ENCODE results near the gene ZBTB44. TPM values are rescaled to one million over a fixed set of nuclear protein-coding genes. Genes with fewer than 3 reads are reported as not detected.

Gene ZBTB44
- total RNA-seq, 4 donors from 2014 or later: 48.8 to 72.3 (median 60.1) TPM

DNA sequence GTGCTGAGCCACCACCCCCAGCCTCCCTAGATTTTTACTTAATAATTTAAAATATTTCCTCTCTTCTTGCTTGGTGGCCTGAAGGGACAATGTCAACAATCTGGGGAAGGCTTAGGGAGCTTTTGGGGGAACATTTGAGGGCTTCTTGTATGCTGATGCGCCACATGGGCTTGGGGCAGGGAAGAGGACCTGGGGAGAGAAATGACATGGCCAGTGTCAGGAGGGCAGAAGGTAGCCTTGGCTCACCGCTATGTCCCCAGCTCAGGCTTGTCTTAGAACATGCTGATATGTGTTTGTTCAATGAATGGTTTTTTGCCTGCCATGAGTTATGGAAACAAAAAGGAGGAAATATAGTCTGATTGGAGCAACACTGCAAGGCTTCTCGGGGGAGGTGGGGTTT, 103.6 kb downstream of the ZBTB44 start:
- TF ChIP-seq EP300 (IDR thresholded peaks at IDR 0.05): no peak
- TF ChIP-seq POLR2AphosphoS5 (IDR thresholded peaks at IDR 0.05): no peak
- TF ChIP-seq, protein P1, sequence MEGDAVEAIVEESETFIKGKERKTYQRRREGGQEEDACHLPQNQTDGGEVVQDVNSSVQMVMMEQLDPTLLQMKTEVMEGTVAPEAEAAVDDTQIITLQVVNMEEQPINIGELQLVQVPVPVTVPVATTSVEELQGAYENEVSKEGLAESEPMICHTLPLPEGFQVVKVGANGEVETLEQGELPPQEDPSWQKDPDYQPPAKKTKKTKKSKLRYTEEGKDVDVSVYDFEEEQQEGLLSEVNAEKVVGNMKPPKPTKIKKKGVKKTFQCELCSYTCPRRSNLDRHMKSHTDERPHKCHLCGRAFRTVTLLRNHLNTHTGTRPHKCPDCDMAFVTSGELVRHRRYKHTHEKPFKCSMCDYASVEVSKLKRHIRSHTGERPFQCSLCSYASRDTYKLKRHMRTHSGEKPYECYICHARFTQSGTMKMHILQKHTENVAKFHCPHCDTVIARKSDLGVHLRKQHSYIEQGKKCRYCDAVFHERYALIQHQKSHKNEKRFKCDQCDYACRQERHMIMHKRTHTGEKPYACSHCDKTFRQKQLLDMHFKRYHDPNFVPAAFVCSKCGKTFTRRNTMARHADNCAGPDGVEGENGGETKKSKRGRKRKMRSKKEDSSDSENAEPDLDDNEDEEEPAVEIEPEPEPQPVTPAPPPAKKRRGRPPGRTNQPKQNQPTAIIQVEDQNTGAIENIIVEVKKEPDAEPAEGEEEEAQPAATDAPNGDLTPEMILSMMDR (IDR thresholded peaks at IDR 0.05): no peak
- no peak for TF ChIP-seq POLR2A (IDR thresholded peaks at IDR 0.05)
- Histone ChIP-seq H3K9me3 (no peaks in the 10 kb centered on the region), H3K4me3 (no peak overlapping the region), H3K27ac (no peak overlapping the region), H3K4me1 (peaks cover 0 to 8% (median 0%) of the 10 kb centered on the region in 3 donors), H3K27me3 (peaks cover 5% of the 10 kb centered on the region), H3K36me3 (no peaks in the 10 kb centered on the region)
- WGBS, 2 donors (ENCODE audit: low coverage in 1 of 2): 95% methylated on average over 3 of the region's 3 CpGs; no CpG with 5 or more reads in 1 of the 2 donors
- ATAC-seq: no peak

DNA sequence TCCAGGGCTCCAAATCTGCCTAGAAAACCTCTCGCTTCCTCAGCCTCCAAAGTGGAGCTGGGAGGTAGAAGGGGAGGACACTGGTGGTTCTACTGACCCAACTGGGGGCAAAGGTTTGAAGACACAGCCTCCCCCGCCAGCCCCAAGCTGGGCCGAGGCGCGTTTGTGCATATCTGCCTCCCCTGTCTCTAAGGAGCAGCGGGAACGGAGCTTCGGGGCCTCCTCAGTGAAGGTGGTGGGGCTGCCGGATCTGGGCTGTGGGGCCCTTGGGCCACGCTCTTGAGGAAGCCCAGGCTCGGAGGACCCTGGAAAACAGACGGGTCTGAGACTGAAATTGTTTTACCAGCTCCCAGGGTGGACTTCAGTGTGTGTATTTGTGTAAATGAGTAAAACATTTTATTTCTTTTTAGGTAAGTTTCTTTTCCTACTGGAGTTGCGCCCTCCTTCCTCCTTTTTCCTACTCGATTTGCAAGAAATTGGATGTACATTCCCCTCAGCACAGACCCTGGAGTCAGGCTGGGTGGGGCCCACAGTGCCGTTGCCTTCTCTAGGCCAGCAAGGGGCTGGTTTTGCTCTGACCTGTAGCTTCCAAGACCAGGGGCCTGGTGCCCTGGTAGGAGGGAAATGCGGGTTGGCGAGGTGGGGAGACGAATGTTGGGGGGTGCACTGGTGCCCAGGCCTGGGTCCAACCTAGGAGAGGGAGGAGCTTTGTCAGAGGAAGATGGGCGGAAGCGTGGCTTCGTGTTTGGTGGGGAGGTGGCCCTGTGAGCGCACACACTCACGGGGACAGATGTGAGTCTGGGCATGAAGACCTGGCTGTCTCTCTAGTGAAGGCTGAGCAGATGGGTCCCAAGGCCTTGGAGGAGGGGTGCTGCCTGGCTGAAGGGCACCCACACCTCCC, 104.5 kb downstream of the ZBTB44 start:
- H3K27me3 ChIP-seq: peaks cover 5% of the 10 kb centered on the region
- no peak for ATAC-seq
- WGBS, 2 donors (ENCODE audit: low coverage in 1 of 2): 60 to 83% methylated on average over 4 to 12 of the region's 23 CpGs
- H3K4me3 ChIP-seq: no peak overlapping the region
- TF ChIP-seq POLR2A (IDR thresholded peaks at IDR 0.05): no peak
- no peak for TF ChIP-seq POLR2AphosphoS5 (IDR thresholded peaks at IDR 0.05)
- TF ChIP-seq, protein P1 (IDR thresholded peaks at IDR 0.05): no peak
- TF ChIP-seq EP300 (IDR thresholded peaks at IDR 0.05): no peak
- H3K4me1 ChIP-seq: peaks cover 0 to 8% (median 0%) of the 10 kb centered on the region in 3 donors
- H3K36me3 ChIP-seq: no peaks in the 10 kb centered on the region
- H3K9me3 ChIP-seq: no peaks in the 10 kb centered on the region
- no peak overlapping the region for H3K27ac ChIP-seq

DNA sequence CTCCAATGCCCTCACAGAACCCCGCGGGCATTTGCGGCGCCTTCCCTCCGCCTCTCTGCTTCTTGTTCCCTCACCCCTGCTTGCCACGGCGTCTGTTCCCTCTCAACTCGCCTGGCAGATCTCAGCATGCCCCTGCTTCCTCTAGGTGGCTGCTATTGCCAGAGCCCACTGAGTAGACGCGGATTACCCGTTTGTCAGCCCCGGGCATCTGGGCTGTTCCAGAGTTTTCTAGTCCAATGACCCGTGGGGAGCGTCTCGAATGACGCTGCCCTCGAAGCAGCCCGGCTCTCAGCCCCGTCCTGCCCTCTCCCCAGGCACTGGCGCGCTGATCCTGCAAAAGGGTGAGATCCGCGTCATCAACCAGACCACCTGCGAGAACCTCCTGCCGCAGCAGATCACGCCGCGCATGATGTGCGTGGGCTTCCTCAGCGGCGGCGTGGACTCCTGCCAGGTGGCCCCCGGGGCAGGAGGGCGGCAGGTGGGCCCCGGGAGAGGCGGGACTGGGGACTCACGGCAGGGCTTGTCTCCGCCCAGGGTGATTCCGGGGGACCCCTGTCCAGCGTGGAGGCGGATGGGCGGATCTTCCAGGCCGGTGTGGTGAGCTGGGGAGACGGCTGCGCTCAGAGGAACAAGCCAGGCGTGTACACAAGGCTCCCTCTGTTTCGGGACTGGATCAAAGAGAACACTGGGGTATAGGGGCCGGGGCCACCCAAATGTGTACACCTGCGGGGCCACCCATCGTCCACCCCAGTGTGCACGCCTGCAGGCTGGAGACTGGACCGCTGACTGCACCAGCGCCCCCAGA, 105.4 kb downstream of the ZBTB44 start:
- Histone ChIP-seq H3K4me1 (peaks cover 0 to 8% (median 0%) of the 10 kb centered on the region in 3 donors), H3K27ac (no peak overlapping the region), H3K36me3 (no peaks in the 10 kb centered on the region), H3K9me3 (no peaks in the 10 kb centered on the region), H3K27me3 (peaks cover 5% of the 10 kb centered on the region), H3K4me3 (no peak overlapping the region)
- 94 to 97% methylated on average over 5 to 13 of the region's 53 CpGs for WGBS, 2 donors (ENCODE audit: low coverage in 1 of 2)
- TF ChIP-seq POLR2A (IDR thresholded peaks at IDR 0.05) (no peak), EP300 (IDR thresholded peaks at IDR 0.05) (no peak), POLR2AphosphoS5 (IDR thresholded peaks at IDR 0.05) (no peak)
- TF ChIP-seq, protein P1 (IDR thresholded peaks at IDR 0.05): no peak
- ATAC-seq: no peak

DNA sequence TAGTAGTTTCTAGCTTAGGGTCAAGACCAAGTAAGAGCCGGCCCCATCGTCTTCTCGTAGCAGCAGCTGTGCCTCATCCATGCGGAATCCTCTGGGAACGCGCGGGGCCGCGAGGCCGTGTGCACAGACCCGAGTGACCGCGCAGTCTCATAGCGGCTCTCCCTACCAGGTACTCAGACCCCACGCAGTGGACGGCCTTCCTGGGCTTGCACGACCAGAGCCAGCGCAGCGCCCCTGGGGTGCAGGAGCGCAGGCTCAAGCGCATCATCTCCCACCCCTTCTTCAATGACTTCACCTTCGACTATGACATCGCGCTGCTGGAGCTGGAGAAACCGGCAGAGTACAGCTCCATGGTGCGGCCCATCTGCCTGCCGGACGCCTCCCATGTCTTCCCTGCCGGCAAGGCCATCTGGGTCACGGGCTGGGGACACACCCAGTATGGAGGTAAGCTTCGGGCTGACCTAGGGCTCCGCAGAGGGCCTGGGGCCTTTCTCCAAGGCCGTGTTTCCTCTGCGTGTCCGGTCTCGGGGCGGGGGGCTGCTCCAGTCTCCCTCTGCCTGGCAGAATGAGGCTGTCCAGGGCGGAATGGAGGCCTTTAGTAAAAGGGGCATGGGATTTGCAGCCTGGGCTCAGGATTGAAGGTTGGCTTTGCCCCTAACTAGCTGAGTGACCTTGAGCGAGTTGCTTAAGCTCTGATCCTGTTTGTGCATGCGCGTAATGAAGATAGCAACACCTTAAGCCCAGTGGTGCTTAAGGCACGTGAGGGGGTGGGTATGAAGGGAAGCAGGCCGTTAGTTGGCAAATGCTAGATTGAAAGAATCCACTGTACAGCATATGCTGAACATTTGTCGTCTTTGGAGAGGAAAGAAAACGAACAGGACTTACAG, 106.2 kb downstream of the ZBTB44 start:
- 85 to 92% methylated on average over 5 to 11 of the region's 45 CpGs for WGBS, 2 donors (ENCODE audit: low coverage in 1 of 2)
- H3K27ac ChIP-seq: no peak overlapping the region
- H3K9me3 ChIP-seq: no peaks in the 10 kb centered on the region
- H3K27me3 ChIP-seq: peaks cover 5% of the 10 kb centered on the region
- no peak for TF ChIP-seq EP300 (IDR thresholded peaks at IDR 0.05)
- TF ChIP-seq POLR2A (IDR thresholded peaks at IDR 0.05): no peak
- TF ChIP-seq, protein P1 (IDR thresholded peaks at IDR 0.05): no peak
- TF ChIP-seq POLR2AphosphoS5 (IDR thresholded peaks at IDR 0.05): no peak
- no peak for ATAC-seq
- H3K4me3 ChIP-seq: no peak overlapping the region
- no peaks in the 10 kb centered on the region for H3K36me3 ChIP-seq
- H3K4me1 ChIP-seq: peaks cover 0 to 8% (median 0%) of the 10 kb centered on the region in 3 donors
